GM21447 (cell line): Measurements from ENCODE around the gene NUAK2.

Experiments used
- ATAC-seq: cut with Tn5 transposase; IDR thresholded peaks from one replicate; pipeline ENCODE4 v1.9.1; 2021; ENCODE audit not compliant: unreplicated experiment

Gene NUAK2

DNA sequence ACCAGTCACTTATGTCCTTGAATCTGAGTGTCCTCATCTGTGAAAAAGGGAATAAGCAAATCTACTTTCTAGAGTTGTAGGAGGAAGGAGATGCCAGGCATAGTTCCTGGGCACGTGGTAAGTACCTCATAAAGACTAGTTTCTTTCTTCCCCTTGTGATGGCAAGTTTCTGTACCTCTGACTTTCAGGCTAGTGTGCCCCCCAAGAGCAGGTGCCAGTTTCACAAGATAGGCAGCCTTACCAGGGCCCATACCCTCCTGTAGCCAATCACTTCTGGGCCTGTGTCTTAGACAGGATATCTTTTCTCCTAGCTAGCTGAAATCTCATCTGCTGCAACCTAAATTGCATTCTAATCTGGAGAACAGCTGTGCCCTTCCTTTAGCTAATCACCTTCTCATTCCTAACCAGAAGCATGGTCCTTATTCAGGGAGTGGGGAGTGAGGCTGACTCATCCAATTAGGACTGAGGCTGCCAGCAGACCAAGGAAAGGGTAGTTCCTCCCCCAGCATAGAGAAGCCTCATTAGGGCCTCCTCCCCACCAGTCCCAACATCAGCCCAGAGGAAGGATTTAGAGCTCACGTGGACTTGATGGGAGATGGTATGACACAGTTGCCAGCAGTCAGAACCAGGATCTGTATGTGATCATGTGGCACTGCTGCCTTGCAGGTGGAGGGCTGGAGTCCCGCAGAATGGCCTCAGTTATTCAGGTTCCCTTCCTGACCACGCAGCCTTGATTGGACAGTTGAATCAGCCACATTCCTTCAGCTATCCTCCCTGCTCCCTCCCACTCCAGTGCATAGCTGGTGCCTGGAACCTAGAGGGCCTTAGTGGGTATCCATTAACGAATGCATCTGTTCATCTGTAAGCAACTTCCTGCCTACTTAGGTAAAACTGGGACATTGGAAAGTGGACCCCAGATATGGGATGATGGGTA, 27.3 kb upstream of the NUAK2 start:
- no peak for ATAC-seq

DNA sequence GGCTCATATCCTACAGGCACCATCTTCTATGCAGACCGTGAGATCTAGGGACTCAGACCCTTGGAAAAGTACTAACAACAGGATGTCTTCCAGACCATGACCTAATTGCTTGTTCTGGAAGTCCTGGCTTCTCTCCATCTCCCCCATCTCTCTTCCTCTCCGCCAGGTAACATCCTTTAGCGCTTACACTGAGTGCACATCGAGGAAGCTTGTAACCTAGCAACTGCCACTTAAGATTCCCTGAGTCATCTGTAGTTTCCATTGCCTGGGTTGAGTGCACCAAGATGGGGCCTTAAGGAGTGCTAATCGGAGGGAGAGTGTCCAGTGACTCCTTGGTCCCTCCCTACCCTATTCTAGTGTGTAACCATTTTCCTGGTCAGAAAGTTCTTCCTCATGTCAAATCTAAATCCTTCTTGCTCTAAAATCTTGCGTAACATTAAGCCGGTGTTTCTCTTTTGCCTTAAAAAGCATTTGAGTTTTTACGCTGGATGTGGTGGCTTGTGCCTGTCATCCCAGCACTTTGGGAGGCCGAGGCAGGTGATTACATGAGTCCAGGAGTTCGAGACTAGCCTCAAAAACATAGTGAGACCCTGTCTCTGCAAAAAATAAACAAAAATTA, 25.5 kb upstream of the NUAK2 start:
- no peak for ATAC-seq

GRCh38 chr1:205345761-205346160, 24.2 kb upstream of the NUAK2 start:
- ATAC-seq: no peak

DNA sequence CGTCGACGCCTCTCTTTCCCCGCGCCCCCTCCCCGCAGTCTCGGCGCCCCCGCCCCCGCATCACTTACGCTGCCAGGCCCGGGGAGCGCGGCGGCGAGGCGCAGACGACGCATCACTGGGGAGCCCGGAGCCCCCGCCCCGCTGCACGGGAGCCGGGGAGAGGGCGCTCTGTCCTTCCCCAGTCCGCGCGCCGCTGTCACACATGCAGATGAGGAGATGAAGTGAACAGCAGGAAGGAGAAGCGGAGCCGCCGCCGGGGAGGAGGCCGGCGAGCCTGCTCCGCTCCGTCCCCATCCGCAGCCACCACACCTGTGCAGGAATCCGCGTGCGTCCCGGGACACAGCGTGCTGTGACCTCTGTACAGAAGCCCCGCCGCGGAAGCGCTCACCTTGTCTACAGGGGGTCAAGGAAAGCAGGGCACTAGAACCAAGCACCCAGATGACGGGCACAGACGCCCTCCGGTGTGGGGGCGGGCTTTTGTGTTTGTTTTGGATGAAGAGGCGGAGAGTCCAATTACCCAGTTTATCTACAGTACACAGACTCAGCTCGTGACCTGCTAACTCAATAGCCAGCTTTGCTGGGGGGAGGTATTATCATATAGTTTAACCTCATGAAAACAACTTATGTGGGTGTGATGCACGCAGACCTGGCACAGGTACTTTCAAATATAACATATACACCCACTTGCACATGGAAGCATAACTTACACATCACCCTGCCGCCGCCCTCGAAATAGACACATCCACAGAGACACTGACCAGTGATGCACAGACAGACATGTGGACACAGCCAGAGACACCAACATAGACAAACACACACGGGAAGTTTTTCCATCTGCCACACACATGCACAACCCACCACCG, 22.8 kb upstream of the NUAK2 start:
- no peak for ATAC-seq

- ATAC-seq: no peak
Observed at GRCh38 chr1:205343431-205344065, 22.0 kb upstream of the NUAK2 start.

- ATAC-seq: no peak
Observed at GRCh38 chr1:205342986-205343385, 21.4 kb upstream of the NUAK2 start.

- ATAC-seq: no peak
Observed at GRCh38 chr1:205340676-205341075, 19.1 kb upstream of the NUAK2 start.

- ATAC-seq: no peak
Observed at GRCh38 chr1:205339717-205340116, 18.2 kb upstream of the NUAK2 start.

DNA sequence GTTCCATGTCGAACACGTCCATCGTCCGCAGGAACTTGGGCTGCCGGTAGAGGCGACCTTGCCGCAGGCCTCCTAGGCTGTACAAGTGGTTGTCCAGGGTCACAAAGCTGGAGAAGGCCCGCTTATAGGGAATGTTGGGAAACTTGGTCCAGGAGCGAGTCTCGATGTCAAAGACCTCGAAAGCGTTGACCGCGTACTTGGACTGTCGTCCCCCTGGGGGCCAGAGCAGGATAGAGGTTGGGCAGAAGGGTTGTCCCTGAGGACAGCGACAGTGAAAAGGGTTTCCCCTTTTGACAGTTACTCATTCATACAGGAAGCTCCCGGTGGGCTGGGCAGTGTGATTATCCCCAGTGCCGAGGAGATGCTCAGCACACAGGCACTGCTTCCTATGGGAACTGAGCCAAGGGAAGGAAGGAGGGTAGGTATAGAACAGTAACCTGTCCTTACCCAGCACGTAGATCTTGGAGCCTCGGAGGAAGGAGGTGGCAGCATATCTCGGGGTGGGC, 17.7 kb upstream of the NUAK2 start:
- no peak for ATAC-seq

DNA sequence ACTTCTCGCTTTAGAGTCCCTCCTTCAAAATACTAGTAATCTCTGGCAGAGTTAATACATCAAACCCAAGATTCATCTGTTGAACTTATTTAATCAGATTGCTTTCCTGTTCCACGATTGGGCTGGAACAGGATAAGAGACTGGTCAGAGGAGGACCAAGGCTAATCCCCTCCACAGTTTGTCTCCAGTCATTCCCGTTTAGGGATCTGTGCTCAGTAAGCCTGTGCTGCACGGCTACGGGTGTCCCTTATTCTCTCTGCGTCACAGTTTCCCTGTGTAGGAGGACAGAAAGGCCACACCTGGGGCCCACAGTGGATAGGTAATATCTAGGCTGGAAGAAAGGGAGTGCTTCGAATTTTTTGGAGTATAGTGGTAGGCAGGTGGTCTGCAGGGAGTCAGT, 16.5 kb upstream of the NUAK2 start:
- no peak for ATAC-seq

GRCh38 chr1:205337481-205337880, 15.9 kb upstream of the NUAK2 start:
- ATAC-seq: no peak

DNA sequence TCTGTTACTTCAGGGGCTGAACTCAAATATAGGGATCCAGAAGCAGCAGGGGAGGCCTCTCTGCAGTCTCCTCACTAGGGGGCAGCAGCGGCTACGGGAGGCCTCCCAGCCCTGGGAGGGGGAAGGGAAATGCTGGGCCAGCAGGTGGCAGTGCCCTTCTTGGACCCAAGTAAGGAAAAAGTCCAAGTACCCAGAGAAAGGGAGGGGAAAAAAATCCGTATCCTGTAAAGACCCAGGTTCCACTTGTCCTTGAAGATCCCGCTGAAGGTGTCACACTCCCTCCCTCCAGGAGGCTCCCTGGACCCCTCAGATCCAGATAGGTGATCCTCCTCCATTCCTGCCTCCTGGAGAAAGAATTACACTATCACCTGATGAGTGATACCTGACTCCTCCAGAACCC, 14.1 kb upstream of the NUAK2 start:
- no peak for ATAC-seq

GRCh38 chr1:205332015-205332791, 10.7 kb upstream of the NUAK2 start:
- no peak for ATAC-seq

DNA sequence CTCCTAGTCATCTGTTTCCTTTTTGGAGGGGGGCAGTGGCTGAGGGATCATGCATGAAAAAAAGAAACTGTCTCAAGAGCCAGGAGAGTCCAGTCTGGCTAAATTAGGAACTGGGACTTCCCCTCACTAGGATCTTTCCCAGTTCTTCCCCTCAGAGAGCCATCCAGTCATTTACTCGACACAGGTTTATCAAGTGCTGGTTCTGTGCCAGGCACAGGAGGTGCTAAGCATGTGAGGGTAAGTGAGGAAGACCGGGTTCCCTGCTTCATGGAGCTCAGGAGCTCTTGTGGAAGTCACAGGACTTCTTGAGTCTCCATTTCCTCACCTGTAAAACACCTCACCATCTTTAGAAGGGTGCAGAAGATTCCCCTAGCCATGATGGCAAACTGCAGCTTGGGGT, 8.6 kb upstream of the NUAK2 start:
- ATAC-seq: no peak

DNA sequence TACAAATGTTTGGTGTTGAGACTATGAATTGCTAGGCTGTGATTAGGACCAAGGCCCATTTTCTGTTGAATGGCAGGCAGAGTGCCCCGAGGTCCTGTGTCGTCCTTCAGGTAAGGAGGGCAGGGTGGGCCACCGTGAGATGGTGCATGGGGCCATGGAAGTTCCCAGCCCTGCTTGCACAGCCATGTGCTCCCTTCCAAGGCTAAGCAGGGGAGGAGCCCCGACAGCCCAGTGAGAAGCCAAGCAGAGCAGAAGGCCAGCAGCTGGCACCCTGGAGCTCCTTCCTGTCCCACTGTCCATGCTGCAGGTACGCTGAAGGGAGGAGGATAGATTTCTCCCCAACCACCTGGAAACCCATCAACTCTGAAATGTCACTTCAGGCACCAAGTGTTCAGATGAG, 8.2 kb upstream of the NUAK2 start:
- no peak for ATAC-seq

GRCh38 chr1:205328476-205328875, 6.9 kb upstream of the NUAK2 start:
- ATAC-seq: no peak

DNA sequence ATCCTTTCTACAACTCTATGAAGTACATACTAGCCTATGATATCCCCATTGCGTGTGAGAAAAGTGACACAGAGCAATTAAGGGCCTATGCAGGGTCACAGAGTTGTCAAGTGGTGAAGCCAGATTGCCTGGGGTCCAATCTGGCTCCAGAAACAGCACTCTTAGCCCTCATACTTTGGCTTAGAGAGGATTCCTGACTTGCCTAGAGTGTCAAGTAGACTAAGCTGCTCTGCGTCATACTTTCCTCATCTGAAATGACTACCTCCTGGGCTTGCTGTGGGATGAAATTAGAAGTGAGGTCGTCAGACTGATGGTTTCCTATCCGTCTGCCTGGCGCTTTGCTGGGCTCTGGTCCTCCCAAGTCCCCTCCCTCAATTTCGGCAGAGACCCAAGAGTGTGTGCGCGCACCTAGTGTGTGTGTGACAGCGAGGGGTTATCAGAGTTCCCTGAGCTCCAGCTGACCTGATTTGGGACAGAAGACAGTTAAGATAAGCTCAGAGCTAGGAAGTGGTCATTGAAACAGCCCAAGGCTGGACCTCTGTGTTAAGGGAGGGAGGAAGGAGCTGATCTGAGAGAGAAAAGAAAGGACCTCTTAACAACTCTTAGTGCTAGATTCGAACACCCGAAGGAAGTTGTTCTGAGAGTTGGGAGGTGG, 5.4 kb upstream of the NUAK2 start:
- ATAC-seq: no peak

GRCh38 chr1:205325334-205325884, 3.9 kb upstream of the NUAK2 start:
- no peak for ATAC-seq

GRCh38 chr1:205324781-205325180, 3.2 kb upstream of the NUAK2 start:
- ATAC-seq: no peak
